ENCODE data around the gene LAMC3. TPM values are rescaled to one million over a fixed set of nuclear protein-coding genes. Genes with fewer than 3 reads are reported as not detected.

The LAMC3 gene
- total RNA-seq, 1 donor from 2014 or later = not detected

DNA sequence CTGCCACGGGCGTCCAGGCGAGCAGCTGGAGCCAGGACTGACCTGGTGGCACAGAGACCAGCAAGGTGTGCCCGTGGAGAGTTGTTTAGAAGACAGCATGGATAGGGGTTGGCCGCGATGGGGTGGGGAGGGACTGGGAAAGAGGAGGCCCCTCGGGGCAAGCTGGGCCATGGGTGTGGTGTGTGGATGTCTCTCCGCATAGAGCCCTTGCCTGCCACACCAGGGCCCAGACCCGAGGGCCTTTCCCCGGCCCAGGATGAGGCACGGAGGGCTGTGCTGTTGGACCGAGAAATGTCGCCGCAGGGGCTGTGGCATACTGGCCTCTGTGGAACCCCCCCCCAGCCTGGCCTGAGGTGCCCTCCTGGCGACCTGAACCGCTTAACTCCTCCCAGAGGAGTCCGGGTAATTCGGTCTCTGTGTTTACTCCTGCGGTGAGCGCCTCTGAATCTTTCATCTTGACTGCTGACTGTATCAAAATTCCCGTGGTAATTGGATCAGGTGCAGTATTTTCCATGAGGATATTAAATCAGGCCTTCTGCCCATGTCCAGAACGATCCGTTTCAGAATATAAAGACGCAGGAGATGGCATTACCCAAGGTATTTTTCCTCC, 22.5 kb upstream of the LAMC3 start:
- peaks cover 70% of the 10 kb centered on the region for H3K4me1 Mint-ChIP-seq
- Histone ChIP-seq H2AFZ (replicated peaks) (no peak overlapping the region), H3K9ac (no peak overlapping the region), H3K4me1 (peaks cover 15% of the 10 kb centered on the region), H3K79me2 (ENCODE audit: low read depth) (no peaks in the 10 kb centered on the region), H4K20me1 (ENCODE audit: low read depth) (no peaks in the 10 kb centered on the region), H3K4me3 (no peak overlapping the region), H3K36me3 (no peaks in the 10 kb centered on the region), H3K9me3 (ENCODE audit: low read depth) (no peaks in the 10 kb centered on the region), H3K4me2 (no peak overlapping the region), H3K27ac (no peak overlapping the region), H3K27me3 (no peaks in the 10 kb centered on the region), H3F3A (ENCODE audit: low read depth) (no peaks in the 10 kb centered on the region)
- H3K27ac Mint-ChIP-seq = peak overlapping the region; percentile 85
- H3K9me3 Mint-ChIP-seq = no peaks in the 10 kb centered on the region
- no peak overlapping the region for H3K4me3 Mint-ChIP-seq
- H3K36me3 Mint-ChIP-seq = no peaks in the 10 kb centered on the region
- no peak for DNase-seq (ENCODE audit: low spot score)
- TF ChIP-seq CTCF (IDR thresholded peaks at IDR 0.05) (no peak), EZH2phosphoT487 (IDR thresholded peaks at IDR 0.05) (no peak), EZH2 (IDR thresholded peaks at IDR 0.05) (no peak)
- peaks cover 21% of the 10 kb centered on the region for H3K27me3 Mint-ChIP-seq (ENCODE audit: insufficient read depth, low read depth)

DNA sequence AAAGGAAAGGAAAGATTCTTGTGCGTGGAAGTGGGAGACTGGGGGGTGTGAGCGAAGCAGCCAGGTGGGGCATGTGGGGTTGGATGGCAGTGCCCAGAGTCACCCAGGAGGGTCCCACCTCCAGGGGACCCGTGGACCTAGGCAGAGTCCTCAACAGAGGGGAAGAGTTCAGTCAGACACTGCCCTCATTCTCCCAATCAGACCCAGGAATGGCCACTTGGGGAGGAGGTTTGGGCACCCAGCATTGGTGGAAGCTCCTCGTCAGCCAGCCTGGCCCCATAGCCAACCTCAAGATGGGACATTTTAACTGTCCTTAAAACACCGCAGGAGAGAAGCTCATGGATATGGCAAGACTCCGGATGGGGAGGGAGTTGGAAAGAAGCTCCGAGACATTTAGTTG, 21.9 kb upstream of the LAMC3 start:
- DNase-seq (ENCODE audit: low spot score) = no peak
- Histone ChIP-seq H3K9me3 (ENCODE audit: low read depth) (no peaks in the 10 kb centered on the region), H3F3A (ENCODE audit: low read depth) (no peaks in the 10 kb centered on the region), H3K4me1 (peaks cover 9% of the 10 kb centered on the region), H3K79me2 (ENCODE audit: low read depth) (no peaks in the 10 kb centered on the region), H3K4me3 (no peak overlapping the region), H3K36me3 (no peaks in the 10 kb centered on the region), H3K4me2 (no peak overlapping the region), H2AFZ (replicated peaks) (no peak overlapping the region), H3K27ac (no peak overlapping the region), H3K9ac (no peak overlapping the region), H3K27me3 (no peaks in the 10 kb centered on the region), H4K20me1 (ENCODE audit: low read depth) (no peaks in the 10 kb centered on the region)
- H3K9me3 Mint-ChIP-seq = no peaks in the 10 kb centered on the region
- H3K4me3 Mint-ChIP-seq = no peak overlapping the region
- TF ChIP-seq EZH2phosphoT487 (IDR thresholded peaks at IDR 0.05) = no peak
- TF ChIP-seq EZH2 (IDR thresholded peaks at IDR 0.05) = no peak
- no peak for TF ChIP-seq CTCF (IDR thresholded peaks at IDR 0.05)
- peak overlapping the region; percentile 85 for H3K27ac Mint-ChIP-seq
- peaks cover 69% of the 10 kb centered on the region for H3K4me1 Mint-ChIP-seq
- peaks cover 26% of the 10 kb centered on the region for H3K27me3 Mint-ChIP-seq (ENCODE audit: insufficient read depth, low read depth)
- no peaks in the 10 kb centered on the region for H3K36me3 Mint-ChIP-seq

DNA sequence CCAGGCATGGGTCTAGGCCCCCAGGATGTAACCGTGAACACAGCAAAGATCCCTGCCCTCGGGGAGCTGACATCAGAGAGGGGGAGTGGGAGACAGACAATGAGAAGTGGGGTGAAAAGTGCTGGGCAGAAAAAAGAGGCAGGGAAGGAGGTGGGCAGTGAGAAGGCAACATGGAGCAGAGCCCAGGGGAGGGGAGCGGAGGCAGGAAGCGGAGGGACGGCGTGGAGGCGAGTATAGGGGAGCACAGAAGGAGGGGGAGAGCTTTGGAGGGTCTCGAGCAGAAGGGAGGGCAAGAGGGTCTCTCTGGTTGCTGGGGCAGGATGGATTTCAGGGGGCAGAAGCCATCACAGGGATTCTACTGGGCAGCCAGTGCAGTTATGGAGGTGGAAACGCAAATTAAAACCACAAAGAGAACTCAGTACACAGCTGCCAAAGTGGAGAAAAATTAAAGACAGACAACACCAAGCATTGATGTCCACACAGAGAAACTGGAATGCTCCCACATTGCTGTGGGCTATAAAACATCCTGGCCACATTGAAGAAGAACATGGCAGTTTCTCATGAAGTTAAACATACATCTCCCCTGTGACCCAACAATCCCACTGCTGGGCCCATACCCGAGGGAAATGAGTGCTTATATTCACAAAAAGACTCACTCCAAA, 21.1 kb upstream of the LAMC3 start:
- H3K4me1 Mint-ChIP-seq = peaks cover 64% of the 10 kb centered on the region

More for the DNA sequence above, 21.1 kb upstream of the LAMC3 start:
- Histone ChIP-seq H3K4me3 (no peak overlapping the region), H3K27me3 (no peaks in the 10 kb centered on the region), H4K20me1 (ENCODE audit: low read depth) (no peaks in the 10 kb centered on the region), H3K4me2 (no peak overlapping the region), H3K9me3 (ENCODE audit: low read depth) (no peaks in the 10 kb centered on the region), H3K36me3 (no peaks in the 10 kb centered on the region), H2AFZ (replicated peaks) (no peak overlapping the region), H3F3A (ENCODE audit: low read depth) (no peaks in the 10 kb centered on the region), H3K79me2 (ENCODE audit: low read depth) (no peaks in the 10 kb centered on the region), H3K27ac (no peak overlapping the region), H3K4me1 (peaks cover 5% of the 10 kb centered on the region), H3K9ac (no peak overlapping the region)
- DNase-seq (ENCODE audit: low spot score) = no peak
- TF ChIP-seq EZH2 (IDR thresholded peaks at IDR 0.05) (no peak), EZH2phosphoT487 (IDR thresholded peaks at IDR 0.05) (no peak), CTCF (IDR thresholded peaks at IDR 0.05) (no peak)
- H3K9me3 Mint-ChIP-seq = no peaks in the 10 kb centered on the region
- H3K4me3 Mint-ChIP-seq = peak overlapping the region; percentile 0
- H3K27me3 Mint-ChIP-seq (ENCODE audit: insufficient read depth, low read depth) = peaks cover 26% of the 10 kb centered on the region
- peak overlapping the region; percentile 3 for H3K27ac Mint-ChIP-seq
- H3K36me3 Mint-ChIP-seq = no peaks in the 10 kb centered on the region

Measured in neural progenitor cell (in vitro differentiated cells).